KMS-11 (cell line): Measurements from ENCODE around the gene LOXHD1.
A peak's percentile ranks its signal among the peaks of the same experiment; 100 is the strongest.

Experiments
- H2AFZ ChIP-seq: fragments of 200-600 bp; sonication (generic); 2 replicates; pipeline ENCODE4 v1.6.1; 2016; ENCODE audit warnings: antibody characterized with exemption, mixed run types, low read depth
- H3K27ac ChIP-seq: fragments of 200-600 bp; sonication (generic); 2 replicates; pipeline ENCODE4 v1.6.1; 2016; ENCODE audit warnings: mild to moderate bottlenecking, mixed run types
- H3K27me3 ChIP-seq: fragments of 200-600 bp; sonication (generic); 2 replicates; pipeline ENCODE4 v1.6.1; 2017; ENCODE audit warnings: mild to moderate bottlenecking, low read depth, mixed run types, moderate library complexity; ENCODE audit not compliant: insufficient read depth
- H3K36me3 ChIP-seq: fragments of 200-600 bp; sonication (generic); 2 replicates; pipeline ENCODE4 v1.6.1; 2017; ENCODE audit warnings: mild to moderate bottlenecking, mixed run types; ENCODE audit not compliant: insufficient read depth
- H3K4me1 ChIP-seq: fragments of 200-600 bp; sonication (generic); 2 replicates; pipeline ENCODE4 v1.6.1; 2016; ENCODE audit warnings: mild to moderate bottlenecking, low read depth, mixed run types; ENCODE audit not compliant: poor library complexity, severe bottlenecking
- H3K4me2 ChIP-seq: fragments of 200-600 bp; sonication (generic); 2 replicates; pipeline ENCODE4 v1.7.0; 2016; ENCODE audit warnings: mild to moderate bottlenecking, mixed run types
- H3K4me3 ChIP-seq: fragments of 200-600 bp; sonication (generic); IDR thresholded peaks from 2 replicates; pipeline ENCODE4 v1.6.1; 2017; ENCODE audit warnings: low read depth, low read length, mixed read lengths; ENCODE audit not compliant: insufficient read depth
- H3K79me2 ChIP-seq: fragments of 200-600 bp; sonication (generic); 2 replicates; pipeline ENCODE4 v1.6.1; 2016; ENCODE audit warnings: low read depth, mixed run types; ENCODE audit not compliant: insufficient read depth
- H3K9ac ChIP-seq: fragments of 200-600 bp; sonication (generic); 2 replicates; pipeline ENCODE4 v1.6.1; 2016; ENCODE audit warnings: mild to moderate bottlenecking, mixed run types
- H4K20me1 ChIP-seq: fragments of 200-600 bp; sonication (generic); 2 replicates; pipeline ENCODE4 v1.6.1; 2016; ENCODE audit warnings: mild to moderate bottlenecking, mixed run types; ENCODE audit not compliant: insufficient read depth
- TF ChIP-seq, protein P1 (sequence below): fragments of 200-600 bp; sonication (generic); conservative IDR thresholded peaks from 2 replicates; pipeline ENCODE4 v1.6.1; 2017; ENCODE audit warnings: low read depth, mild to moderate bottlenecking, antibody characterized with exemption, low read length, moderate library complexity, mixed read lengths

Gene LOXHD1

DNA sequence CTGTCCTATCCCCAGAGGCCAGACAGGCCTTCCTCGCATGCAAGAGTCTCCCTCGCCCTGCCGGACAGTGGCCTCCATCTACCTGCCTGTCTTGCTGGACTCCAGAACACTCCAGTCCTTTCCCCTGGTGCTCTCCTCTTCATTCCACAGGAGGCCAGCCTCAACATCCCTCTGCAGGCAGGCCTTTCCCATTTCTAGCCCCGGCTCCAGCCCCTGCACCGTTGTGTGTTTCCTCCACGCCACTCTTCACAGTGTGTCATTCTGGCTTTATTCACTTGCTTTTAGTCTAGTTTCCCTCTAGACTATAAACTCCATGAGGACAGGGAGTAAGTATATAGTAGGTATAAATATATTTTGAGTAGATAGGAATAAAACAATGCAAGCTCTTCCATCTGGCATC lies 81.2 kb downstream of the LOXHD1 start:
- TF ChIP-seq, protein P1, sequence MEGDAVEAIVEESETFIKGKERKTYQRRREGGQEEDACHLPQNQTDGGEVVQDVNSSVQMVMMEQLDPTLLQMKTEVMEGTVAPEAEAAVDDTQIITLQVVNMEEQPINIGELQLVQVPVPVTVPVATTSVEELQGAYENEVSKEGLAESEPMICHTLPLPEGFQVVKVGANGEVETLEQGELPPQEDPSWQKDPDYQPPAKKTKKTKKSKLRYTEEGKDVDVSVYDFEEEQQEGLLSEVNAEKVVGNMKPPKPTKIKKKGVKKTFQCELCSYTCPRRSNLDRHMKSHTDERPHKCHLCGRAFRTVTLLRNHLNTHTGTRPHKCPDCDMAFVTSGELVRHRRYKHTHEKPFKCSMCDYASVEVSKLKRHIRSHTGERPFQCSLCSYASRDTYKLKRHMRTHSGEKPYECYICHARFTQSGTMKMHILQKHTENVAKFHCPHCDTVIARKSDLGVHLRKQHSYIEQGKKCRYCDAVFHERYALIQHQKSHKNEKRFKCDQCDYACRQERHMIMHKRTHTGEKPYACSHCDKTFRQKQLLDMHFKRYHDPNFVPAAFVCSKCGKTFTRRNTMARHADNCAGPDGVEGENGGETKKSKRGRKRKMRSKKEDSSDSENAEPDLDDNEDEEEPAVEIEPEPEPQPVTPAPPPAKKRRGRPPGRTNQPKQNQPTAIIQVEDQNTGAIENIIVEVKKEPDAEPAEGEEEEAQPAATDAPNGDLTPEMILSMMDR, result no peak
- Histone ChIP-seq H3K9ac (no peak overlapping the region), H3K36me3 (no peaks in the 10 kb centered on the region), H3K4me2 (no peak overlapping the region), H3K27me3 (no peaks in the 10 kb centered on the region), H4K20me1 (no peaks in the 10 kb centered on the region), H3K4me3 (no peak overlapping the region), H3K79me2 (no peaks in the 10 kb centered on the region), H3K27ac (no peak overlapping the region), H3K4me1 (peaks cover 25% of the 10 kb centered on the region), H2AFZ (no peak overlapping the region)

DNA sequence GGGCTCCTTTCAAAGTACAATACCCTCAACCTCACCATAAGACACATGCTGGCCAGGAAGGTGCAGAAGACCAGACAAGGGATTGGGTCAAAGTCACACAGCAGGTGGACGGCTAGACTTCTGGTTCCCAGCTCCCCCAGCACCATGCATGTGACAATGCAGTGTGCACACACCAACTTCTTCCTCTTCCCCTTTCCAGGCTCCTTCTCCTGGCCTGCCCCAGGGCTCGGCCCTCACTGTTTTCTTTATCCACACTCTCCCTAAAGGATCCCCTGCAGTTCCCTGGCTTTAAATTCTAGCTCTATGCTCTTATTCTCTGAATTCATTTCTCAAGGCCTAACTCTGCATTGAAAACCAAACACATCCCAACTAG lies 82.3 kb downstream of the LOXHD1 start:
- Histone ChIP-seq H3K79me2 (no peaks in the 10 kb centered on the region), H2AFZ (peak overlapping the region; percentile 57; the same call in 1 of the 2 replicates), H3K27me3 (no peaks in the 10 kb centered on the region), H3K4me1 (peaks cover 25% of the 10 kb centered on the region), H4K20me1 (no peaks in the 10 kb centered on the region), H3K9ac (no peak overlapping the region), H3K4me3 (no peak overlapping the region), H3K27ac (peak overlapping the region; percentile 59; the same call in 1 of the 2 replicates), H3K4me2 (peak overlapping the region; percentile 89; the same call in 1 of the 2 replicates), H3K36me3 (no peaks in the 10 kb centered on the region)
- TF ChIP-seq, protein P1, result no peak

DNA sequence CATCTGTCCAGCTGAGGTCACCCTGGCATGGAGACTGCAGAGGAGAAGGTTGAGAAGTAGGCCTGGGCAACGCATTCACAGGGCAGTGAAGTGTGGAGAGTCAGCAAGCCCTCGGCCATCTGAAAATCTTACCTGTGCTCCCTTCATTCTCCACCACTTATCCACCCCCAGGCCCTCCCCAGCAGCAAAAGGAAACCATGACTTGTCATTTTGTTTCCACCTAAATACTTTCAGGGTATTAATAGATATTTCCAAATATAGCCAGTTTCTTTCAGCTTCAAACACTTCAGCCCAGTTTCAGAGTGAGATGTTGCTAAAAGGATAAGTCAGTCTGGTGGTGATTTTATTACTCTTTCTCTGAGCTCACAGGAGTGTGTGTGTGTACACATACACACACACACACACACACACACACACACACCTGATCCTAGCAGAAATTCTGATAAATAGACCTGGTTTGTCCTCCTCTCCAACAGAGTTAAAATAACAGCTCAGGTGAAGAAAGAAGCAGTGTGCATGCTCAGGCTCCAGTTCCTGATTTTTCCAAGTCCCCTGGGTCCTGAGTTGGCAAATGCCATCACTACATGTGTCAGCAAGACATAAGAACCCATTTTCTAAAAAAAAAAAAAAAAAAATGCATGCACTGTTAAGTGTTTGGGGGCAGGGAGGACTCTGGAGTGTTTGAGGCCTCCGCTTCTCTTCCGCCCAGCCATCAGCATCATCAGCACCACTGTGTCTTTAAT lies 82.8 kb downstream of the LOXHD1 start:
- Histone ChIP-seq H3K4me2 (peak overlapping the region; percentile 89), H3K9ac (peak overlapping the region; percentile 8; the same call in 1 of the 2 replicates), H2AFZ (peak overlapping the region; percentile 57; the same call in 1 of the 2 replicates), H3K27me3 (no peaks in the 10 kb centered on the region), H3K4me3 (no peak overlapping the region), H3K4me1 (peaks cover 25% of the 10 kb centered on the region), H3K79me2 (no peaks in the 10 kb centered on the region), H3K27ac (peak overlapping the region; percentile 59), H4K20me1 (no peaks in the 10 kb centered on the region), H3K36me3 (no peaks in the 10 kb centered on the region)
- TF ChIP-seq, protein P1, result no peak

DNA sequence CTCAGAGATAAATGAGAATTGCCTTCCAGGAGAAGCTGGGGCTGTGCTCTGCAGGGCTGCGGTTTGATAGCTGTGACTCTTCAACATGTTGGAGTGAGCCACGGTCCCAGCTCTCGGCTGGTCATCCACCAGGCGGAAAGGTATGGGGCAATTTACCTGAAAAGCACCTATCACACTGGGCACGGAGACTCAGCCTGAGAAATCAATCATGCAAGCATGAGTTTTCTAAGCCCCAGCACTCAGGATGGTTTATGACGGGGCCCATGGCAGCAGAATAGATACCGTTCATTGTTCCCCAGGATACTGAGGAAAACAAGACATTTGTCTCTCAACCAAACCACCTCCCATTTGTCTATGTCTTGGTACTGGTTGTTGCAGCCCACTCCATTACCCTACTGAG lies 83.9 kb downstream of the LOXHD1 start:
- no peak overlapping the region for H2AFZ ChIP-seq
- H3K4me3 ChIP-seq, result no peak overlapping the region
- no peaks in the 10 kb centered on the region for H3K27me3 ChIP-seq
- H3K27ac ChIP-seq, result no peak overlapping the region
- no peak overlapping the region for H3K9ac ChIP-seq
- H3K4me2 ChIP-seq, result peak overlapping the region; percentile 89; the same call in 1 of the 2 replicates
- H3K4me1 ChIP-seq, result peaks cover 25% of the 10 kb centered on the region
- no peaks in the 10 kb centered on the region for H4K20me1 ChIP-seq
- no peaks in the 10 kb centered on the region for H3K79me2 ChIP-seq
- TF ChIP-seq, protein P1, result no peak
- H3K36me3 ChIP-seq, result no peaks in the 10 kb centered on the region
